ENCODE results near the gene DIAPH2. TPM values are rescaled to one million over a fixed set of nuclear protein-coding genes. Genes with fewer than 3 reads are reported as not detected.

The DIAPH2 gene
- total and polyA plus RNA-seq, 2 of the 13 experiments (the other 11 are each of a cell fraction or from before 2014, with no cell fraction given), result 2.1 to 8.5 TPM

GRCh38 chrX:97447306-97447705 is 762.7 kb downstream of the DIAPH2 start:
- 96% methylated on average over 5 of the region's 5 CpGs for WGBS (ENCODE audit: low lambda C conversion rate)
- in situ Hi-C loops (cut with HindIII; ENCODE audit: extremely low pct_ligation_motif_present, low pct_unique_long_range_greater_than_20kb), result no loop called here
- Histone ChIP-seq H3K36me3 (replicated peaks in 1 of 2; ENCODE audit: control insufficient read depth in 1 of 2, insufficient read depth in 2 of 2, low read length in 2 of 2) (no peaks in the 10 kb centered on the region), H2AFZ (ENCODE audit: low read length) (no peak overlapping the region), H4K20me1 (ENCODE audit: insufficient read depth, low read length) (no peaks in the 10 kb centered on the region), H3K4me2 (ENCODE audit: low read depth, low read length) (no peak overlapping the region), H3K9me3 (ENCODE audit: low read length) (no peaks in the 10 kb centered on the region), H3K4me1 (ENCODE audit: insufficient read depth, low read length) (no peaks in the 10 kb centered on the region), H3K79me2 (ENCODE audit: insufficient read depth, low read length) (no peaks in the 10 kb centered on the region), H3K27ac (ENCODE audit: extremely low read length, insufficient read depth, low read length) (no peak overlapping the region), H3K4me3 (replicated peaks in 1 of 3; ENCODE audit: insufficient read depth in 1 of 3, low read depth in 2 of 3, low read length in 3 of 3) (no peak overlapping the region), H3K27me3 (ENCODE audit: control insufficient read depth in 1 of 2, insufficient read depth in 2 of 2, low read length in 2 of 2) (no peaks in the 10 kb centered on the region), H3K9ac (ENCODE audit: insufficient read depth, low read depth, low read length) (no peak overlapping the region)
- FAIRE-seq (no peak), DNase-seq (ENCODE audit: low spot score) (no peak), ATAC-seq (no peak)
- intact Hi-C loops (cut with micrococcal nuclease; ENCODE audit: unreplicated experiment), result loop anchor here (10.0 kb wide), 1 partner anchor 237 kb away; no protein-coding TSS in a partner anchor
- ChIA-PET CTCF (ENCODE audit: low intra/inter-chr PET ratio, low total read pairs) (no interaction called here), POLR2A (no interaction called here)
- no TSS peak for BruUV-seq (replicated peaks)
- no peak for TF ChIP-seq STAG1 (CRISPR knock-in tag; IDR thresholded peaks at IDR 0.05)
- TF ChIP-seq PAX8 (CRISPR knock-in tag; IDR thresholded peaks at IDR 0.05; ENCODE audit: borderline replicate concordance), result no peak
- no peak for TF ChIP-seq ZGPAT (CRISPR knock-in tag; IDR thresholded peaks at IDR 0.05)
- no peak for TF ChIP-seq SALL2 (CRISPR knock-in tag; IDR thresholded peaks at IDR 0.05)
- TF ChIP-seq EED (CRISPR knock-in tag; IDR thresholded peaks at IDR 0.05), result no peak
- TF ChIP-seq ZNF30 (CRISPR knock-in tag; IDR thresholded peaks at IDR 0.05), result no peak
- TF ChIP-seq PLRG1 (conservative IDR thresholded peaks at IDR 0.05), result no peak
- no peak for TF ChIP-seq SOX6 (IDR thresholded peaks at IDR 0.05)
- no peak for TF ChIP-seq SOX6 (CRISPR knock-in tag; IDR thresholded peaks at IDR 0.05)
- no peak for TF ChIP-seq FOSL2 (CRISPR knock-in tag; IDR thresholded peaks at IDR 0.05)
- no peak for TF ChIP-seq ZSCAN22 (CRISPR knock-in tag; IDR thresholded peaks at IDR 0.05)
- no peak for TF ChIP-seq ZNF670 (CRISPR knock-in tag; IDR thresholded peaks at IDR 0.05; ENCODE audit: borderline replicate concordance)
- no peak for TF ChIP-seq ARID5B (CRISPR knock-in tag; IDR thresholded peaks at IDR 0.05)
- no peak for TF ChIP-seq ZNF660 (CRISPR knock-in tag; IDR thresholded peaks at IDR 0.05; ENCODE audit: borderline replicate concordance, low read depth)
- no peak for TF ChIP-seq HBP1 (CRISPR knock-in tag; IDR thresholded peaks at IDR 0.05; ENCODE audit: low read depth)
- TF ChIP-seq ZC3H4 (CRISPR knock-in tag; IDR thresholded peaks at IDR 0.05; ENCODE audit: borderline replicate concordance), result no peak
- TF ChIP-seq NR3C1 (CRISPR knock-in tag; IDR thresholded peaks at IDR 0.05), result no peak
- TF ChIP-seq ZBTB2 (CRISPR knock-in tag; IDR thresholded peaks at IDR 0.05; ENCODE audit: low read depth), result no peak

Measured in HepG2 (cell line).